DMS53 treated with DMSO at 0.1 percent for 48 hours (cell line): ENCODE data around the gene TP53INP2.
"Not testable (repeated sequence)": the region's sequence is repeated elsewhere in the genome, so short reads cannot be mapped to it uniquely, and the experiment has no call there.

ENCODE experiments used
- DNase-seq: peaks from one replicate; lab custom pipeline; 2025; ENCODE audit not compliant: unreplicated experiment; lab: John Stamatoyannopoulos, UW

The TP53INP2 gene

DNA sequence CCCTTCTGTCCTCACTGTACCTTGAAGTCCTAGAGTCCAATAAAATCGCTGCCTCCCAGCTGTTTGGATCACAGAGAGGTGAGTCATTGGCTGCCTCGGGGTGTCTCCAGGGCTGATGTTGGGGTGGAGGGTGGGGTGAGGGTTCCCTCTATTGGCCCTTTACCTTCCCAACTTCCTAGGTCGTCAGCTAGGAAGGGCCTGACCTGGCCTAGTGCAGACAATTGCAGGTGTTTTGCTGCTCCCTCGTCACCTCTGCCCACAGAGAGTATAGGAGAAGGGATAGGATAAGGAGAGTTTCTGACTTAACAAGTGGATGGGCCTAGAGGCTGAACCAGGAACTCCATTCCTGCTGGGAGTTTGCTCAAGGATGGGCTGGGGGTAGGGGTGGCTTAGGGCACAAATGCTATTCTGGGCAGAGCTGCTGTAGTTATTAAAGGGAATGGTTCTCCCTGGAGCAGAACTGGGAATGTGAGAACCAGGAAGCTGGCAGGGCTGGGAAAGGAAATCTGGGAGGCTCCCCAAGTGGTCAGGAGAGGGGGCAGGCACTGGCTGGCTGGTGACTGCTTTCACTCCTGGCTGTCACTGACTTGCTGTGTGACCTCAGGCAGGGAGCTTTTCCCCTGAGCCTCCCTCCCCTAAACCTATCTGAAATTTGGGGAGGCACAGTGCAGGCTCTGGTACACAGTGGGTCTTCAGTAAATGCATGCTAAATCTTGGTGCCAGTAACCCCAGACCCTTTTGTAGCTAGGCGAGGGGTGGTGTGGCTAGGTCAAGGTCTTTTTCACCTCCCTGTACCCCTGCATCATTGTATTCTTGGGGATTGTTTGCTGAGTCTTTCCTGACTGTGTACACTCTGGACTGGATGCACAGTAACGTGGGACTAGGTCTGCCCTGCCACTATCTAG lies 1.5 kb downstream of the TP53INP2 start:
- peak; percentile 41 for DNase-seq

DNA sequence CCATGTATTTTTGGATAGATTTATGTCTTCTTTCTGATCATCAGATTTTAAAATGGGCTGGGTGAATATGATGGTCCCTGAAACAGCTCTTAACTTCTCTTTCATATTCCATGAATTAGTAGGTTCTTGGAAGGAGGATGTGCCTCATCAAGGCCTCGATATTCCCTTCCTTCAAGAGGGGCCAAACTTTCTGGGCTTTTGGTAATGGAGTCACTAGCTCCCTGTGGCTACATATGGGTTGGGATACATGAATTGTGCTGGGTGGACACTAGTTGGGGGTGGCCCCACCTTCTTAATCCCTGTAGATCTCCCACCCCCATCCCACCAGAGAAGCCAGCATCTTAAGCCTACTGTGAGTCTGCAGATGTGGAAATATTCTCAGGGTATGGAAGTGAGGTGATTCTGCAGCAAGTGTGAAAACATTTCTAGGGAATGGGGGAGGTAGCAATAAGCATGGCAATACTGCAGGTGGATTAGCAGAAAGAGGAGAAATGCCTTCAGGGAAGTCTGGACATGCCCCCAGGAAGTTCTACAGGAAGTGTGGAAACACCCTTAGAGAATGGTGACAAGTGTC lies 2.2 kb downstream of the TP53INP2 start:
- DNase-seq = no peak

DNA sequence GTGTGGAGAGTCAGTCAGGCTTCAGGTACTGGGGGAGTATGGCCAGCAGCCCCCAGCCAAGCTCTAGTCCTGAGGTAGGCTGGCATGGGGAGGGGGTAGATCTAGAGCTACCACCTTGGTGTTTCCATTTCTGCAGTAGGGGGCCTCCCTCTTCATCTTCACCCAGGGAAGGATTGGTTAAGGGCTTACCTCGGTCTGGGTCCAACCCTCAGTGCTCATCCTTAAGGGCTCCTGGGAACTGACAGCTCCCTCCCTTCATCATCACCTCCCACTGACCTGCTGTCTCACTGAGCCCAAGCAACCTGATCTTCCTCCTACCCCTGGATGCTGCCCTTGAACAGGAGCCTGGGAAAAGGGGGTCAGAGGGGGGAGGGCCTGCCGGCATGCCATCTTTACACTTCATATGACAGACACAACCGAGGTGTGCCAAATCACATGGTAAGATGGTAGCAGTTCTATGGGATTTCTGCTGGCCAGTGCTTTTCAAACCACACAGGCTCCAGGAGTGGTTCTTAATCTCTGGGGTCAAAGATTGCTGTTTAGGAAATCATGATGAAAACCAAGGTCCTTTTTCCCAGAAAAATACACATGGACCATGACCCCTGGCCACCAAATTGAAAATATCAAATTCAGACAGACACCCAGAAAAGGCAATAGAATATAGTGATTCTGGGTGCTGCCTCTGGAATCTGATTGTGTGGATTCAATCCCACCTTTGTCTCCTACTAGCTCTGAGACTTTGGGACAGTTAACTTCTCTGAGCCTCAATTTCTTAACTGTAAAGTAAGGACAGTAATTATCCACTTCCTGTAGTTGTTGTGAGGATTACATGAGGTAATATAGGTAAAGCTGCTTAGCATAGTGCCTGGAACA lies 3.0 kb downstream of the TP53INP2 start:
- DNase-seq = no peak

DNA sequence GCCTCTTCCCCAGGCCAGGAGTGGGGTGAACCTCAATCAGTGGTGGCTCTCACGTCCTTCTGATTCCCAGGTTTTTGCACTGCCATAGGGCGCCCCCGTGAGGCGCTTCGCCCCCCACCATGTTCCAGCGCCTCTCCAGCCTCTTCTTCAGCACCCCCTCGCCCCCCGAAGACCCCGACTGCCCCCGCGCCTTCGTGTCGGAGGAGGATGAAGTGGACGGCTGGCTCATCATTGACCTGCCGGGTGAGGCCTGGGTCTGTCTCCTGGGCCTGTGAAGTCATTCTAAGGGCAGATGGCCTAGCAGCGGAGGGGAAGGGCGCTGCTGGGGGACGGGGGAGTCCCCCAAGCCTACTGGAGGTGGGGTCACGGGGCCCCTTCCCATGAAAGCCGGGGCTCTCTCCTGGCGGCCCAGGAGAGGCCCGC lies 4.5 kb downstream of the TP53INP2 start:
- no peak for DNase-seq

DNA sequence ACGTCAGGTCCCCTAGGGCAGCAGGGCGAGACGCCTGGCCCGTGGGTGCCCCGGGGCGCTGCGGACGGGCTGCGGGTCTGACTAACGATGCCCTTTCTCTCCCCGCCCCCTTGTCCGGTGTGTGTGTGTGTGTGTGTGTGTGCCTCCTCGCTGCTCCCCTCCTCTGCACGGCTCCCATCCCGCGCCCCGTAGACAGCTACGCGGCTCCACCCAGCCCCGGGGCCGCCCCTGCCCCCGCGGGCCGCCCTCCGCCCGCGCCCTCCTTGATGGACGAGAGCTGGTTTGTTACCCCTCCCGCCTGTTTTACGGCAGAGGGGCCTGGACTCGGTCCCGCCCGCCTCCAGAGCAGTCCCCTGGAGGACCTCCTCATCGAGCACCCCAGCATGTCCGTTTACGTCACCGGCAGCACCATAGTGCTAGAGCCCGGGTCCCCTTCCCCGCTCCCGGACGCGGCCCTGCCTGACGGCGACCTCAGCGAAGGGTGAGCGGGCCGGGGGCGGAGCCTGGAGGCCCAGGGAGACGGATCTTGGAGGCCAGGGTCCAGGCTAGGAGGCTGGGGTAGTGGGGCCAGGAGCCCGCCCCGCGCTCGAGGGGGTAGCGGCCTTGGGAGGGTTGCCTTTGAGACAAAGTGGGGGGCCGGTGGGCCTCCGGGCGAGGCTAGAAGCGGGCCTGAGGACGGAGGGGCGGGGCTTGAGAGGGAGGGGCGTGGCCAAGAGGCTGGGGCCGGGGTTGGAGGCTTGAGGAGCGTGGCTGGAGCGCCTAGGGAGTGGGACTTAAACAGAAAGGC lies 5.1 kb downstream of the TP53INP2 start:
- DNase-seq = peak; percentile 73

DNA sequence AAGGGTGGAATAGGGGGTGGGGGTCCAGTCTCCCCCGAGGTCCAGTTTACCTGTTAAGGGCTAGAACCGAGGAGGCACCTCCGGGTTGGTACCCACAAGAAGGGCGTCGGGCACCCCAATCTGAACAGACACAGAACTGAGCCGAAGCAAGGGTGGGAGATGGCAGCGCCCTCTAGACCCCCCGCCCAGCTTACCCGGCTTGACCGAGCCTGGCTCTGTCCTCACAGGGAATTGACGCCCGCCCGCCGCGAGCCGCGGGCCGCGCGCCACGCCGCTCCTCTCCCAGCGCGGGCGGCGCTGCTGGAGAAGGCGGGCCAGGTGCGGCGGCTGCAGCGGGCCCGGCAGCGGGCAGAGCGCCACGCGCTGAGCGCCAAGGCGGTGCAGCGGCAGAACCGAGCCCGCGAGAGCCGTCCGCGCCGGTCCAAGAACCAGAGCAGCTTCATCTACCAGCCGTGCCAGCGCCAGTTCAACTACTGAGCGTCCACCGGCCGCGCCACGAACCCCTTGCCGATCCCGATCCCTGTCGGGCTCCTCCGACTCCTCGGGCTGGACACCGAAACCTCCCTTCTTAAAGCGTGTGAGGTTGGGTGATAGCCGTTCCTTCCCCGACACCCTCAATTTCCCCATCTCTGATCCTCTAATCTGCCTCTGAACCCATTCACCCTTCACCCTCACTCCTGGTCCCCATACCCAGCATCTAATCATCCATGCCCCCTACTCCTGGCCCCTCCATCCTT lies 5.9 kb downstream of the TP53INP2 start:
- peak; percentile 75 for DNase-seq

DNA sequence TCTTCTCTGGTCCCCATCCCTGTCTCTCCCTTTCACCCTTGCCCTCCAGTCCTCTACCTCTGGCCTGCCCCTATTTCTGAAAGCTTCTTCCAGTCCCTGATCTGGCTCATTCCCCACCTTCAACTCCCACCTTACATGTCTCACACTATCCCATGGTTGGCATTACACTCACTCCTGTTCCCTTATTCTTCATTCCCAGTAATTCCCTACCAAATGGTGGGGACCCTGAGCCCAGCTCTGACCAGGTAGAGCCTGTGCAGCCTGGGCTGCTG lies 6.4 kb downstream of the TP53INP2 start:
- DNase-seq = no peak

DNA sequence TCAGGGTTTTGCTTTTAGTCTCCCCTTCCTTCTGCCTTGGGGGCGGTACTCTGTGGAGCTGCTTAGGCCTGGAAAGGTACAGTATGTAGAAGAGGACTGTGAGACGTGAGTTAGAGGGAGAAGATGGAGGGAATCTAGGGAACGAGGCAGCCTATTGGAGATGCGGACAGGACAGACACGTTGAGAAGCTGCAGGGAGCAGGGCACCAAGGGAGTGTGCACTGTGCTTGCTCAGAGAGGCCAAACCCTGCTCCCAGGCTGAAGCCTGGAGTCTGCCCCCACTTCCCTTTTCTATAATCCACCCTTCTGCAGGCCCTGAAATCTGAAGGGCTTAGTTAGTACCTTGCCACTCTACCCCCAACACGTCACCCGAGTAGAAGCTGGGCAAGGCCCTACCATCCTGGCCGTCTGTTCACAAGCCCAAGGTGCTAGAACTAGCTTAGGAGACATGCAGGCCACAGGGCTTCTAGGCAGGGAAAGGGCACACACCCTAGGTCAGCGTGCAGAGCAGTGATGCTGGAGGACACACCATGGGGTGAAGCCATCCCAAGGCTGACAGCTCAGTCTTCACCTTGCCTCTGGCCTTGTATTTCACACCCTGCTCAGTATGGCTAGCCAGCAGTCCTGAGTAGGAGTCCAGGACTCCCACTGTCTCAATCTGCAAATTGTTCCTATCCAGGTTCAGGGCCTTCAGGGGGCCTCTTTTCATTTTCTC lies 6.9 kb downstream of the TP53INP2 start:
- DNase-seq = no peak

DNA sequence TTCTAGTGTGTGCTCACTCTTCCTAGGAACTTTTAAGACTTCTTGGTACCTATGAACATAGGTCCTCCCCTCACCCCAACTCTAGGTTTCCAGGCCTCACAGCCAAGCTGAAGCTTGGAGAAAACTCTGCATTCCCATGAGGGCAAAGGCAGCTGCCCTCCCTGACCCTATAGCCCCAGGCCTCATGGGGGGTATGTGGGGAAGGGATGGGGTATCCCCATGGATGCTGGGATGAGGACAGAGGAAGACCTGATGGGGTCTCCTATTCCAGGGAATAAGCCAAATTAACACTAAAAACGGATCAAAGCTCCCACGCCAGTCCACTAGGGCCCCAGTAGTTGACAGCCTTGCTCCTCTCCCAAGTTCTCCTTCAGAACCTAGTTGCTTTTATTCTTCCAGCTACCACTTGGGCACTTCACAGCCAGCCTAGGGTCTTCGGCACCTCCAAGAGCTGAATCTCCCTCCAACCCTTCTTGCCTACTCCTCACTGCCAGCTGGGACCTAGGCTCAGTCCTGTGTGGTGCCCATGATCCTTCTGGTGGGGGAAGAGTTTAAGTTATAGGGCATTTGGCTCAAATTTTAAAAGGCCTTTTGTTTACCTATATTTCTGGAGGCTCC lies 7.8 kb downstream of the TP53INP2 start:
- no peak for DNase-seq

DNA sequence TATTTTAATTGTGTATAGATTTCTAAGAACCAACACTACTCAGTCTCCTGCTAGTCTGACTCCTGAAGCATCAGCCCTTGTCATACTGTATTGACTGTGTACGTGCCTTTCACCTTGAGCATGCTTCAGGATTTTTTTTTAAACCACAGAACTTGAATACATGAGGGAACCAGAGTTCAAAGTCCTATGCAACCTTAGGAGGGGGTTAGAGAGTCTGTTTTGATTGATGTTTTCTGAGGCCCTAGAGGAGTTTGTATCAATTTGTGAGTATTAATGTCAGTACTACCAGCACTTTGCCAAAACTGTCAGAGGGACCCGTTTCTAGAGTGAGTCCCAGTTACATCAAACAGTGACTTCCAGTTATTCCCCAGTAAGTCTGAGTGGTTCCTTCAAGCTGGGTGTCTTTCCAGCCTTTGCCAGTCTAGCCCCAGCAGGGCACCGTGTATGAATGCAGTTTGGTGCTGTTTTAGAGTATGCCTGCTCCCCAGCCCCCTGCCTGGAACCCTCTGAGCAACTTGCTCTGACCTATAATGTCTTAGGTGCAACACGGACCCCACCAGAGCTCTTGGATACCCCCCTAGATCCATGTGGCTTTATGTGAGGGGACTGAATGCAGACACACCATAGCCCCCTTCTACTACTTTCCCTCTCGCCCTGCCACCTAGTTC lies 8.5 kb downstream of the TP53INP2 start:
- no peak for DNase-seq

DNA sequence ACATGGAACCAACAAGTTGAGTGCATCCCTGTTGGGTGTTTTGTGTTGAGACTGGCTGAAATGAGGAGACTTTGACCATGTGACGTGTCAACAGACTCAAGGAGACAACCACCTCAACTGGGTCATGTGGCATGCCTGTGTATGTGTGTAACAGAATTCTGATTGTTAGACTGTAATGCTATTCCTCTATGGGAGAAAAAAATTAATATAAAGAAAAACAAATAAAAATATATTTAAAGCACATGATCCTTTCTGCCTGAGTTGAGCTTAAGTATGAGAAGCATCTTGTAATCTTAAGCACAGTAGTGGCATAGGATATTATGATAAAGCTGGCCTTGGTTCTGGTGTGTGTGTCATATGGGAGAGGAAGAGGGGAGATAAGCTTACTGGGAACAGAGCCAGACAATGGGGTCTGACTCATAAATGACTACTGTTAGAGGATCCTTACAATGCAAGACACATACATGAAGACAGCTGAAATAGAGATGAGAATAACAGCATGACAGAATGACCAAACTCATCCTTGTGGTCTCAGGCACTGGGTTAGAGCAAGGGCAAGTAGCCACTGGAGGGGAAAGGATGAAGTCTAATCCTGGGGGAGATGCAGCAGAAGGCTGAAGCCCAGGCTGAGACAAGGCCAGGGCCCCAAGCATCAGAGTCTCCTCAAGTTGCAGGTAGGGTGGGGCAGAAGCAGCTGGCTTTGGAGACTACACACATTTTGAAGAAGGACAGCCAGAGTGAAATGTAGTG lies 9.2 kb downstream of the TP53INP2 start:
- DNase-seq = peak; percentile 22

DNA sequence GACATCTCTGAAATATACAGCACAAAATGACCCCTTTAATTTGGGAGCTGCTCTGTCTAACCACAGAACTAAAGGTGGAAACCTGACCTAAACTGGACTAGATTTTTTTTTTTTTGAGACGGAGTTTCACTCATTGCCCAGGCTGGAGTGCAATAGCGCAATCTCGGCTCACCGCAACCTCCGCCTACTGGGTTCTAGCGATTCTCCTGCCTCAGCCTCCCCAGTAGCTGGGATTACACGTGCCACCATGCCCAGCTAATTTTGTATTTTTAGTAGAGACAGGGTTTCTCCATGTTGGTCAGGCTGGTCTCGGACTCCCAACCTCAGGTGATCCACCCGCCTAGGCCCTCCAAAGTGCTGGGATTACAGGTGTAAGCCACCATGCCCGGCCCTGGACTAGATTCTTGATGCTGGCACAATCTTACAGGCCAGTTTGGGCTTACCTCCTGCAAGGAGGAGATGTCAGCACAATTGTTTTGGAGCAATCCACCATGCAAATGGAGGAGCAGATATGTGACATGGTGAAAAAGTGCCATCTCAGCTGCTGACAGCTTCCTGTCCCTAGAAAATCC lies 9.9 kb downstream of the TP53INP2 start:
- not testable (repeated sequence) for DNase-seq

DNA sequence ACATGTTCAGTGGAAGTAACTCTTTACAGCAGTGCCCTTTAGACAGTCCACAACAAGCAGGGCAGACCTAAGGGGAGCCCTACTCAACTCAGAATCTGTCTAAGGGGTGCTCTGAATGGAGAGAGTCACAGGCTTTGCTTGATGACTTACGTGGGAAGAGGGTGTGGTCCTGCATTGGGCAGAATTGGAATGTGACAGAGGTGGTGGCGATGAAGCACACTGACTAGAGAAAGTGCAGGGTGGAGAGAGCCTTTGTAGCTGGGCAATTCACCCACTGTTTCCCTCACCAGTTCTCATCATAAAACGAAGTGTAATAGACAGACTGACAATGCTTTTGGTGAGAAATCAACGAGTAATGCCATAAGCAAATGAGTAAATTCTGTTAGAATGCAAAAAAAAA lies 11.2 kb downstream of the TP53INP2 start:
- DNase-seq = no peak

DNA sequence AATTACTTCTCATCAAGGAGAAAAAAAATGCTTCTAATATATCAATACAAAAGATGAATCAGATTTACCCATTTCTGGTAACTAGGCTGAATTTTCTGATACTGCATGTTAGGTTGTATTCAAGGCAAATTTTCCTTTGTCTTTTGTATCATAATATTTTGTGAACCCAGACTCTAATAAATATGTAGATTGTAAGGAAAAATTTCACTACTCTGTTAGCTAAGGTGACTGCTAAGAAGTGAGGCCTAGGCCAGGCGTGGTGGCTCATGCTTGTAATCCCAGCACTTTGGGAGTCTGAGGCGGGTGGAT lies 12.7 kb downstream of the TP53INP2 start:
- no peak for DNase-seq

DNA sequence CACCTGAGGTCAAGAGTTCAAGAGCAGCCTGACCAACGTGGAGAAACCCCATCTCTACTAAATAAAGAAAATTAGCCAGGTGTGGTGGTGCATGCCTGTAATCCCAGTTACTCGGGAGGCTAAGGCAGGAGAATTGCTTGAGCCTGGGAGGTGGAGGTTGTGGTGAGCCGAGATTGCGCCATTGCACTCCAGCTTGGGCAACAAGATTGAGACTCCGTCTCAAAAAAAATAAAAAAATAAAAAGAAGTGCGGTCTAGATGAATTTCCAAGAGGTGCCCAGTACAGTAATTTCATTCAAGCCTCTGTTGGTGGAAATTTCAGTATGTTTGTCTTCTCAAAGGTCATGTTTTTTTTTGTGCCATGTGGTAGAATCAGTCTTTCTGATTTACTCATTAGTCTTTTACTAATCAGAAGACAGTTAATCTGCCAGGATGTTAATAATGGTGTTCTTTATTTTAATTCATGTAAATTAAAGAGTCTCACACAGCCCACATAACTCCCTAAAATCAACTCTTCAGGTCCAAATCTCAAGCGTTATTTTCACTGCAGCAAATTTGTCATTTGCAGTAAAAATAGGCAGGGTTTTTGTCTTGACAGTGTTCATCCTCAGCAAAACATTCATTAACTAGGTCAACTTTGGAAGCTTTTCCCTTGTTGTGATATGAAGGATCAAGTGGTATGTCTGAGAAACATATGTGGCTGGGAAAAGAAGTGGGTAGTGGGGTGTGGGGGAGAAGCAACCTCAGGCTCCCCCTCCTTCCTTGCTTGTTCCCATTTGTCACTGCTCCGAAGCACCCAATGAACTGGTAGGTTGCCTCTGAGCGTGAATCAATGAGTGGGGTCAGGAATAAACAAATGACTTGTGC lies 13.3 kb downstream of the TP53INP2 start:
- no peak for DNase-seq

DNA sequence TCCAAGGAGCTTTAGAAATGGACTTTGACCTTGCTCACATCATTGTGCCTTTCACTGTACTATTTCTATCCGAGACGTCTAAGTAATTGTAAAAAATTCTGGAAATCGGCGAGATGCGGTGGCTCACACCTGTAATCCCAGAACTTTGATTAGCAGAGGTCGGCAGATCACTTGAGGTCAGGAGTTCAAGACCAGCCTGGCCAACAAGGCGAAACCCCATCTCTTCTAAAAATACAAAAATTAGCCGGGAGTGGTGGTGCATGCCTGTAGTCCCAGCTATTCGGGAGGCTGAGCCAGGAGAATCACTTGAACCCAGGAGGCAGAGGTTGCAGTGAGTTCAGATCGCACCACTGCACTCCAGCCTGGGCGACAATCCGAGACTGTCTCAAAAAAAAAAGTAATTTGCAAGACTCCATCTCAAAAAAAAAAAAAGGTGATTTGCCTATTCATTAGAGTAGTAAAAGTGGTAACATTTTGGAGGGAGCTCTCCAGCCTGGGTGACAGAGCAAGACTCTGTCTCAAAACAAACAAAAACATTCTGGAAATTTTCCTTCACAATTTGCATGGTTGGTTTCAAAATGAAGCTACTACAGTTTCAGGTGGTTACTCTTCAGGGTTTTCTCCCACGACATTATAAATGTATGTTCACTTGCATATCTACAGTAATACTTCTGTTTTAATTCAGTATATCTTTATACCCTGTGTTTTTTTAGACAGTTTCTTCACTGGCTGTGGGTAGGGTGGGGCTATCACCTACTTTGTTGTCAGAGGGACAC lies 15.3 kb downstream of the TP53INP2 start:
- DNase-seq = not testable (repeated sequence)
